Astrocyte of the cerebellum (primary cell): ENCODE results near the gene SUFU.
"Not testable (repeated sequence)": the region's sequence is repeated elsewhere in the genome, so short reads cannot be mapped to it uniquely, and the experiment has no call there.

Experiments
- DNase-seq: peaks from one replicate; pipeline ENCODE4 v3.0.0-alpha.2; 2011; ENCODE audit warnings: low read depth
- H3K4me3 ChIP-seq: 2 replicates; pipeline ENCODE4 v1.5.1; 2011; ENCODE audit warnings: mild to moderate bottlenecking, low read depth, low read length, moderate library complexity
- CTCF ChIP-seq: IDR thresholded peaks from 2 replicates; pipeline ENCODE4 v1.5.1; 2012; ENCODE audit warnings: low read length, low read depth, moderate library complexity, mild to moderate bottlenecking; ENCODE audit errors: missing control alignments
- in situ Hi-C: cut with HindIII; loops from 2 replicates; pipeline ENCODE4 v1.10.0; 2017; ENCODE audit warnings: low sequenced_read_pairs

Gene SUFU

GRCh38 chr10:102522874-102523249 is 19.1 kb downstream of the SUFU start:
- TF ChIP-seq CTCF = no peak
- DNase-seq = no peak
- H3K4me3 ChIP-seq = no peak overlapping the region
- in situ Hi-C loops = loop anchor here (5.0 kb wide), 1 partner anchor 54 kb away; no protein-coding TSS in a partner anchor

- no peak overlapping the region for H3K4me3 ChIP-seq
- DNase-seq = peak; percentile 95
- in situ Hi-C loops = loop anchor here (5.0 kb wide), 1 partner anchor 54 kb away; no protein-coding TSS in a partner anchor
- no peak for TF ChIP-seq CTCF
Observed at GRCh38 chr10:102523250-102524029, 19.7 kb downstream of the SUFU start.

GRCh38 chr10:102524746-102525145 is 21.0 kb downstream of the SUFU start:
- TF ChIP-seq CTCF = no peak
- in situ Hi-C loops = loop anchor here (5.0 kb wide), 1 partner anchor 53 kb away; no protein-coding TSS in a partner anchor
- no peak overlapping the region for H3K4me3 ChIP-seq
- no peak for DNase-seq

- in situ Hi-C loops = no loop called here
- DNase-seq = no peak
- TF ChIP-seq CTCF = no peak
- no peak overlapping the region for H3K4me3 ChIP-seq
Observed at GRCh38 chr10:102527546-102527945, 23.8 kb downstream of the SUFU start.

GRCh38 chr10:102534333-102534732 is 30.6 kb downstream of the SUFU start:
- DNase-seq = no peak
- in situ Hi-C loops = no loop called here
- no peak for TF ChIP-seq CTCF
- no peak overlapping the region for H3K4me3 ChIP-seq

GRCh38 chr10:102534966-102535365 is 31.2 kb downstream of the SUFU start:
- not testable (repeated sequence) for H3K4me3 ChIP-seq

GRCh38 chr10:102535481-102536147 is 31.8 kb downstream of the SUFU start:
- no peak for DNase-seq
- no peak overlapping the region for H3K4me3 ChIP-seq
- in situ Hi-C loops = no loop called here
- no peak for TF ChIP-seq CTCF

More at GRCh38 chr10:102534966-102535365, 31.2 kb downstream of the SUFU start:
- DNase-seq, in situ Hi-C loops: not testable (repeated sequence)
